ENCODE data around the gene BLM. TPM values are rescaled to one million over a fixed set of nuclear protein-coding genes. Genes with fewer than 3 reads are reported as not detected.
"Not testable (repeated sequence)": the region's sequence is repeated elsewhere in the genome, so short reads cannot be mapped to it uniquely, and the experiment has no call there.

The BLM gene
- total and polyA plus RNA-seq, 8 donors: 3.7 to 13.1 (median 8.7) TPM

DNA sequence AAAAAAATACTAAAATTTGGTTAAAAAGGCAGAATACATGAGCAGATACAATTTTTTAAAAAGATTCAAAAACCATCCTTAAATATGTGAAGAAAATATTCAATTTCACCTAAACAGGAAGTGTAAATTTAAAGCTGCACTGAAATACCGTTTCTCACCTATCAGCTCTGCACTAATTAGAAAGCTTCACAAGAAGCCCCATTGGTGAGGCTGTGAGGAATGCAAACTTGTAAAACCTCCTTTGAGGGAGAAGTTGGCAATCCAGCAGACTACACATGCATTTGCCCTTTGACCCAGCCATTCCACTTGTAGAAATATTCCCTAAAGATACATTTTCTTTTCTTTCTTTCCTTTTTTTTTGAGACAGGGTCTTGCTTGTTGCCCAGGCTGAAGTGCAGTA lies 18.8 kb downstream of the BLM start:
- ATAC-seq: no peak
- intact Hi-C loops (cut with DNase I): no loop called here

DNA sequence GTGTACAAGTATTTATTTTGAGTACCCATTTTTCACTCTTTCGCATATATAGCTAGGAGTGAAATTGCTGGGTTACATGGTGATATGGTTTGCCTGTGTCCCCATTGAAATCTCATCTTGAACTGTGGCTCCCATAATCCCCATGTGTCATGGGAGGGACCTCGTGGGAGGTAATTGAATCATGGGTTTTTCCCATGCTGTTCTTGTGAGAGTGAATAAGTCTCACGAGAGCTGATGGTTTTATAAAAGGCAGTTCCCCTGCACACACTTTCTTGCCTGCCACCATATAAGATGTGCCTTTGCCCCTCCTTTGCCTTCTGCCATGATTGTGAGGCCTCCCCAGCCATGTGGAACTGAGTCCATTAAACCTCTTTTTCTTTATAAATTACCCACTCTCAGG lies 23.4 kb downstream of the BLM start:
- peaks cover 0 to 36% of the 10 kb centered on the region in 2 donors for H3K4me1 ChIP-seq
- H3K4me3 ChIP-seq; H3K36me3 ChIP-seq; ATAC-seq; intact Hi-C loops (cut with DNase I); H3K27me3 ChIP-seq; DNase-seq; H3K9me3 ChIP-seq; H3K27ac ChIP-seq: not testable (repeated sequence)

More for the DNA sequence above, 18.8 kb downstream of the BLM start:
- no peak for DNase-seq
- H3K27ac ChIP-seq: no peak overlapping the region
- TF ChIP-seq CTCF (IDR thresholded peaks at IDR 0.05): no peak
- H3K36me3 ChIP-seq: no peaks in the 10 kb centered on the region
- no peak overlapping the region for H3K4me3 ChIP-seq
- H3K27me3 ChIP-seq: no peaks in the 10 kb centered on the region
- no peaks in the 10 kb centered on the region for H3K9me3 ChIP-seq
- H3K4me1 ChIP-seq: peaks cover 0 to 19% of the 10 kb centered on the region in 2 donors

DNA sequence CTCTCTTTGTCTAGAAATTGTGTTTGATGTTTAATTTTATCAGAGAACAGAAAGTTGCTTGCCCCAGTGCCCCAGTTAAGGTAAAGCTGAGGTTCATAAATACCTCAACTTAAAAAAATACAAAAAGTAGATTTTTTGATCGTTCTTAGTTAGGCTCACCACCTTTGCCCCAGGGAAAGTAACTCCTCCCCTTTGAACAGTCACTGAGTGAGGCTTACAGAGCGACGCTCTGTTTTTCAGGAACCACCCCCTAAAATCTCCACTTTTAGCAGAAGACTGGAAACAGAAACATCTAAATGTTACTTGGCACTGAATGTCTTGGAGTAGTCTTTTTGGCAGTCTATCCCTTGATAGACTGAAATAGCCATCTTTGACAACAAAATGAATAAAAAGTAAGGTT lies 24.9 kb downstream of the BLM start:
- Histone ChIP-seq H3K4me3 (no peak overlapping the region), H3K27ac (no peak overlapping the region), H3K9me3 (no peaks in the 10 kb centered on the region), H3K4me1 (peaks cover 0 to 36% of the 10 kb centered on the region in 2 donors), H3K27me3 (no peaks in the 10 kb centered on the region), H3K36me3 (no peaks in the 10 kb centered on the region)
- ATAC-seq (peak; percentile 45), DNase-seq (no peak)
- TF ChIP-seq CTCF (IDR thresholded peaks at IDR 0.05): no peak
- intact Hi-C loops (cut with DNase I): no loop called here

DNA sequence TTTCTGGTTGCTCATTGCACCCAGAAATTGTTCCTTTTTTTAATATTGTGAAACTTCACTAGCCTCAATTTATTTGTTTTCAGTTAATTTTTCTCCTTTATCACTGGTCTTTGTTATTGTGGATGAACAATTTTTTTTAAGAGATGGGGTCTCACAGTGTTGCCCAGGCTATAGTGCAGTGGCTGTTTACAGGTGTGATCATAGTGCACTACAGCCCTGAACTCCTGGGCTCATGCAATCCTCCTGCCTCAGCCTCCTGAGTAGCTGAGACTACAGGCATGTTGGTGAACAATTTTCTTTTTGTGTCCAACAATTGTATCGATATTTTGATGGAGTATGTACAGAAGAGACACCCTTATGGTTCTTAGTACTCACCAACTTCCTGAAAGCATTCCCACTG lies 26.3 kb downstream of the BLM start:
- H3K4me1 ChIP-seq: peaks cover 0 to 28% of the 10 kb centered on the region in 2 donors
- H3K9me3 ChIP-seq: no peaks in the 10 kb centered on the region
- H3K27ac ChIP-seq: no peak overlapping the region
- TF ChIP-seq CTCF (IDR thresholded peaks at IDR 0.05): no peak
- H3K4me3 ChIP-seq: no peak overlapping the region
- ATAC-seq: no peak
- intact Hi-C loops (cut with DNase I): no loop called here
- H3K36me3 ChIP-seq: no peaks in the 10 kb centered on the region
- no peak for DNase-seq
- H3K27me3 ChIP-seq: no peaks in the 10 kb centered on the region

DNA sequence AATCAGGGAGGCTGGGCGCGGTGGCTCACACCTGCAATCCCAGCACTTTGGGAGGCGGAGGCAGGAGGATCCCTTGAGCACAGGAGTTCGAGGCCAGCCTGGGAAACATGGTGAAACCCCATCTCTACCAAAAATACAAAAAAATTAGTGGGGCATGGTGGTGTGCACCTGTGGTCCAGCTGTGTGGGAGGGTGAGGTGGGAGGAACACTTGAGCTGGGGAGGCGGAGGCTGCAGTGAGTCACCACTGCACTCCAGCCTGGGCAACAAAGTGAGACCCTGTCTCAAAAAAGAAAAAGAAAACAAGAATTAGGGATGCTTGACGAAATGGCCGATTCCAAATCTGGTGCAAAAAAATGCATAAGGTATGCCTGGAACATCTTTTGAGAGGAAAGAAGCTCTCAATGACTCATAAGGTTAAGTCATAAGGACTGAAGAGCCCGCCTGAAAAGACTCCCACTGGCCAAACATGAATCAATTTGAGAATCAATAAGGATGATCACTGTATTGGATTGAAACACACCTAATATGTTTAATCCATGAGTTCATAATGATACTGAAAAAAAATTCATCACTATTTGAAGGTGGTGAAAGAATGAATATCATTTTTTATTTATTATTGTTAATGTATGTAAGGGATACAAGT lies 27.7 kb downstream of the BLM start:
- no peaks in the 10 kb centered on the region for H3K27me3 ChIP-seq
- H3K36me3 ChIP-seq: no peaks in the 10 kb centered on the region
- no peak overlapping the region for H3K27ac ChIP-seq
- DNase-seq (no peak), ATAC-seq (no peak)
- TF ChIP-seq CTCF (IDR thresholded peaks at IDR 0.05): no peak
- peaks cover 0 to 22% of the 10 kb centered on the region in 2 donors for H3K4me1 ChIP-seq
- intact Hi-C loops (cut with DNase I): no loop called here
- no peak overlapping the region for H3K4me3 ChIP-seq
- no peaks in the 10 kb centered on the region for H3K9me3 ChIP-seq

- Histone ChIP-seq H3K4me1 (peaks cover 0 to 13% of the 10 kb centered on the region in 2 donors), H3K36me3 (no peaks in the 10 kb centered on the region), H3K27me3 (no peaks in the 10 kb centered on the region), H3K4me3 (no peak overlapping the region), H3K9me3 (no peaks in the 10 kb centered on the region), H3K27ac (peak overlapping the region in 1 of 2 donors; percentile 45)
- TF ChIP-seq CTCF (IDR thresholded peaks at IDR 0.05): no peak
- ATAC-seq: no peak
- DNase-seq: no peak
- intact Hi-C loops (cut with DNase I): no loop called here
These were observed 32.6 kb downstream of the BLM start for GRCh38 chr15:90749754-90750153.
